NT2/D1 (cell line): ENCODE measurements around the gene WTIP.
A peak's percentile ranks its signal among the peaks of the same experiment; 100 is the strongest.

Source experiments
- DNase-seq: peaks from one replicate; pipeline ENCODE4 v3.0.0-alpha.2; 2011; ENCODE audit warnings: low read depth, low spot score
- H3K27me3 ChIP-seq: 2 replicates; pipeline ENCODE4 v1.6.0; 2011; ENCODE audit warnings: mild to moderate bottlenecking; ENCODE audit not compliant: insufficient read length, insufficient read depth
- H3K36me3 ChIP-seq: 2 replicates; pipeline ENCODE4 v1.6.1; 2011; ENCODE audit warnings: mild to moderate bottlenecking, low read length, mixed read lengths; ENCODE audit not compliant: insufficient read depth, insufficient read length
- H3K4me1 ChIP-seq: 2 replicates; pipeline ENCODE4 v1.5.1; 2011; ENCODE audit not compliant: insufficient read depth, insufficient read length
- H3K4me3 ChIP-seq: 2 replicates; pipeline ENCODE4 v1.5.1; 2011; ENCODE audit warnings: low read depth; ENCODE audit not compliant: insufficient read length
- H3K9ac ChIP-seq: 2 replicates; pipeline ENCODE4 v1.6.0; 2011; ENCODE audit warnings: low read depth; ENCODE audit not compliant: insufficient read length
- H3K9me3 ChIP-seq: 2 replicates; pipeline ENCODE4 v1.5.1; 2011; ENCODE audit warnings: mild to moderate bottlenecking, low read length; ENCODE audit not compliant: insufficient read depth
- SUZ12 ChIP-seq: IDR thresholded peaks from 2 replicates; pipeline ENCODE4 v1.6.1; 2011; ENCODE audit not compliant: insufficient read length, insufficient read depth; ENCODE audit errors: extremely low read depth
- YY1 ChIP-seq: IDR thresholded peaks from 2 replicates; pipeline ENCODE4 v1.6.1; 2011; ENCODE audit not compliant: insufficient read length, insufficient read depth
- ZNF274 ChIP-seq: IDR thresholded peaks from 2 replicates; pipeline ENCODE4 v1.6.1; 2011; ENCODE audit warnings: mild to moderate bottlenecking, low read depth, low read length

Gene WTIP

GRCh38 chr19:34501339-34502320 lies 20.1 kb downstream of the WTIP start:
- no peaks in the 10 kb centered on the region for H3K27me3 ChIP-seq
- H3K9me3 ChIP-seq = no peaks in the 10 kb centered on the region
- no peak overlapping the region for H3K4me3 ChIP-seq
- peaks cover 4% of the 10 kb centered on the region for H3K4me1 ChIP-seq
- peaks cover 17% of the 10 kb centered on the region for H3K36me3 ChIP-seq
- TF ChIP-seq ZNF274 = no peak
- TF ChIP-seq YY1 = no peak
- no peak for TF ChIP-seq SUZ12
- peak overlapping the region; percentile 59 for H3K9ac ChIP-seq
- DNase-seq = peak; percentile 74

- Histone ChIP-seq H3K4me3 (no peak overlapping the region), H3K36me3 (peaks cover 10% of the 10 kb centered on the region), H3K4me1 (peaks cover 6% of the 10 kb centered on the region), H3K9me3 (no peaks in the 10 kb centered on the region), H3K9ac (no peak overlapping the region), H3K27me3 (no peaks in the 10 kb centered on the region)
- TF ChIP-seq YY1 (no peak), ZNF274 (no peak), SUZ12 (no peak)
- no peak for DNase-seq
These were observed 21.2 kb downstream of the WTIP start for GRCh38 chr19:34502582-34503411.

GRCh38 chr19:34503531-34504272 lies 22.1 kb downstream of the WTIP start:
- no peaks in the 10 kb centered on the region for H3K27me3 ChIP-seq
- DNase-seq = no peak
- H3K4me1 ChIP-seq = peaks cover 7% of the 10 kb centered on the region
- H3K4me3 ChIP-seq = no peak overlapping the region
- no peaks in the 10 kb centered on the region for H3K9me3 ChIP-seq
- TF ChIP-seq ZNF274 = no peak
- no peak for TF ChIP-seq SUZ12
- TF ChIP-seq YY1 = no peak
- H3K36me3 ChIP-seq = peaks cover 5% of the 10 kb centered on the region
- H3K9ac ChIP-seq = no peak overlapping the region

GRCh38 chr19:34504273-34504808 lies 22.8 kb downstream of the WTIP start:
- no peak for DNase-seq
- Histone ChIP-seq H3K27me3 (no peaks in the 10 kb centered on the region), H3K4me1 (peaks cover 5% of the 10 kb centered on the region), H3K9me3 (no peaks in the 10 kb centered on the region), H3K36me3 (peaks cover 5% of the 10 kb centered on the region), H3K9ac (no peak overlapping the region), H3K4me3 (no peak overlapping the region)
- TF ChIP-seq ZNF274 = no peak
- no peak for TF ChIP-seq SUZ12
- TF ChIP-seq YY1 = no peak

GRCh38 chr19:34504809-34505291 lies 23.3 kb downstream of the WTIP start:
- Histone ChIP-seq H3K27me3 (no peaks in the 10 kb centered on the region), H3K36me3 (peaks cover 5% of the 10 kb centered on the region), H3K4me1 (peaks cover 5% of the 10 kb centered on the region), H3K9ac (no peak overlapping the region), H3K4me3 (no peak overlapping the region), H3K9me3 (no peaks in the 10 kb centered on the region)
- DNase-seq = no peak
- TF ChIP-seq ZNF274 = no peak
- no peak for TF ChIP-seq SUZ12
- TF ChIP-seq YY1 = no peak

GRCh38 chr19:34505321-34506025 lies 23.9 kb downstream of the WTIP start:
- no peaks in the 10 kb centered on the region for H3K9me3 ChIP-seq
- no peak overlapping the region for H3K4me3 ChIP-seq
- no peaks in the 10 kb centered on the region for H3K27me3 ChIP-seq
- H3K36me3 ChIP-seq = peaks cover 5% of the 10 kb centered on the region
- H3K9ac ChIP-seq = no peak overlapping the region
- no peak for DNase-seq
- peaks cover 5% of the 10 kb centered on the region for H3K4me1 ChIP-seq
- no peak for TF ChIP-seq YY1
- no peak for TF ChIP-seq SUZ12
- TF ChIP-seq ZNF274 = no peak
